Glomerular visceral epithelial cell (primary cell): ENCODE results near the gene CYFIP2.
A peak's percentile ranks its signal among the peaks of the same experiment; 100 is the strongest.

Experiments
- DNase-seq: peaks from one replicate; pipeline ENCODE4 v3.0.0-alpha.2; 2016; ENCODE audit errors: extremely low spot score

CYFIP2 gene

DNA sequence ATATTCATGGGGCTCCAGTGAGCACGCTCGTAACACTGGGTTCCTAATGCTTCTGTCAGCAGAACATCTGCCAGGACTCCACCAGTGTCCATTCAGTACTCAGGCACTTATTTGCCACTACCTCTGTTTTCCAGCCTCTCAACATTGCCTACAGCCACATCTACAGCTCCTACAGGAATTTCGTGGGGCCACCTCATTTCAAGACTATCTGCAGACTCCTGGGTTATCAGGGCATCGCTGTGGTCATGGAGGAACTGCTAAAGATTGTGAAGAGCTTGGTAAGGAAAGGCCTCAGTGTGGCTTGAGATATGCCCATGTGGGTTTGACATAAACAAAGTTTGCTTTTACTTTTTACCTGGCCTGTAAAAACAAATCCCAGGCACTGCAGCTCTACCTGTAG, 92.9 kb downstream of the CYFIP2 start:
- no peak for DNase-seq

DNA sequence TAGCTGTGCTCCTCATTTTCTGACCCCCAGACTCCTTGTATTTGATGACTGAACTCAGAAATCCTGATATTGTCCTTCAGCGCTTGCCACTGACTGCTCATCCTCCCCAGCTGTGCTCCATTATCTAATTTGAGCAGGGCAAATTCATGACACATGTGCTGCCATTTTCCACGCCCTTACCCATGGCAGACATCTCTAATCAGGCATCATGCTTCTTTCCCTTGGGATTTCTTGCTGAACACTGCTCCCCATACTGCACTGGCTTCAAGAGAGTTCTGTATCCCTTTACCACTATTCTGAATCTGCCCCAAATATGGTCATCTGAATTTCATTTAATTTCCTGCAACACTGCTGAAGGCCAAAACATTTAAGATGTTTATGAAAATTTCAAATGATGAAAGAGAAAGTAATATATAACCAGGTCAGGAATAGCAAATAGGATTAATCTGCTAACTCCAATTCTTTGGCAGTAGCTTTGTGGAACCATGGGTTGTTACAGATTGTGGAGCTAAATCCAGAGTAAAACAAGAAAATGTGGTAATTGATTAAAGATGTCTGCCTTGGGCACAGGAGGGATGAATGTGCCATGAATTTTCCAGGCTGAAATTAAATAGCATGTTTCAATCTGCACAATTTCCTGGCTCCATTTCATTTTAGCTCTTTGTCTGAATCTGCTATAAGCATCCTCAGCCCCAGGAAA, 93.6 kb downstream of the CYFIP2 start:
- no peak for DNase-seq

DNA sequence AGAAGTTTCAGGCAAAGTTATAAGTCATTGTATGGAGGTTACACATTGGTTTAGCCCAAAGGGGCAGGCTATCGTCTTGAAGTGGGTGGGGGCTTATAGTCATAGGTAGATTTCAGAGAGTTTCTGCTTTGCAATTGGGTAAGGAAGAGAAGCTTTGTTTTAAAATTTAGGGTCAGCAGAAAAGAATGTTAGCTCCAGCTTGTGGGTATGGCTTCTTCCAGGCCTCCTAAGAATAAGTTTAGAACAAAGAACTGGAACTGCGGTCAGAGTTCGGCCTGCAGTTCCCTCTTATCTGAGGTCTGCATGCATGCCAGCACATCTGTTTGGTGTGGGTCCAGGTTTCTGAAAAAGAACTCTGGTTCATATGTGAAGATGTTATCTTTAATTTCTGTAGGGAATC, 96.1 kb downstream of the CYFIP2 start:
- no peak for DNase-seq

DNA sequence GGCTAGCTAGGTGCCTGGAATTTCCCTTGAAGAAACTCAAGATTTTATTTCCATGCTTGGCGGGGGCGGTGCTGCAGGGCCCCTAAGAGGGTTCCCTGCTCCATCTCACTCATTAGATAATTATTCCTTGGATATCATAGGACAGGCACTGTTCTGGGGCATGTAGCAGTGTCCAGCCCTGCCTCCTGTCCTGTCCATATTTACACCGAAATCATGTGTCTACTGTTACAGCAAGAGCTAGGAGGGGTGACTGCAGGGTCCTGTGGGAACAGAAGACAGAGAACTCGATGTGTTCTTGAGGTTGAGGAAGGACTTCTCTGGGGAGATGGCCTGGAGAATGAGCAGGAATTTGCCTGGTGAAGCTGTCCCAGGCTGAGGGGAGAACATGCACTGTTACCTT, 96.6 kb downstream of the CYFIP2 start:
- no peak for DNase-seq

DNA sequence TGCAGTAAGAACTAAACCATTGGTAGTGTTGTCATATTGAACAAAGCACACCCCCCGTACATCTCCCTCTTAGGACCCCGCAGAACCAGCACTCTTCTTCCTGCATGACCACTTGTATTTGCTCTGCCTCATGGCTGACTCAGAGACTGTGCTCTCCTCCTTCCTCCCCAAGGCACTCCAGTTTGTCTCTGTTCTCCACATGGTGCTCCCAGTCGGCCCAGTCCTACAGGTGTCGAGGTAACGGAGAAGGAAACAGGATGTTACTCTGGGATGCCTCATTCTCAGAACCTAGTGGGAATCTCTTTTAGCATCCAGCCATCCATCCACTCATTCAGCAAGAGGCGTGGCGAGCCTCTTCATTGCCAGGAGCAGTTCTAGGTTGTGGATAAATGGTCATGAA, 97.1 kb downstream of the CYFIP2 start:
- DNase-seq: no peak

DNA sequence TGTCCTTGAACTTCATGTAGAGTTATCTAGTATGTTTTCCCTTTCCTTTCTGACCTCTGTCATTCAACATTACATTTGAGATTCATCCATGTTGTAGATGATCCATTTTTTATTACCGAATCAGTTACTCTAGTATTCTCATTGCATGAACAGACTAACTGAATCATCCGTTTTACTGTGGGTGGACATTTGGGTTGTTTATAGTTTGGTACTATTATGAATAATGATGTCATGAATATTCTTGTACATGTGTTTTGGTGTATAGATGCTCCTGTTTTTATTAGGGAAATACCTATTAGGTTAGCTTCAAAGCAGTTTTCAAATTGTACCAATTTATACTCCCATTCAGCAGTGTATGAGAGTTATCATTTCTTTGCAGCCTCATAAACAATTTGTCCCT, 99.8 kb downstream of the CYFIP2 start:
- no peak for DNase-seq

DNA sequence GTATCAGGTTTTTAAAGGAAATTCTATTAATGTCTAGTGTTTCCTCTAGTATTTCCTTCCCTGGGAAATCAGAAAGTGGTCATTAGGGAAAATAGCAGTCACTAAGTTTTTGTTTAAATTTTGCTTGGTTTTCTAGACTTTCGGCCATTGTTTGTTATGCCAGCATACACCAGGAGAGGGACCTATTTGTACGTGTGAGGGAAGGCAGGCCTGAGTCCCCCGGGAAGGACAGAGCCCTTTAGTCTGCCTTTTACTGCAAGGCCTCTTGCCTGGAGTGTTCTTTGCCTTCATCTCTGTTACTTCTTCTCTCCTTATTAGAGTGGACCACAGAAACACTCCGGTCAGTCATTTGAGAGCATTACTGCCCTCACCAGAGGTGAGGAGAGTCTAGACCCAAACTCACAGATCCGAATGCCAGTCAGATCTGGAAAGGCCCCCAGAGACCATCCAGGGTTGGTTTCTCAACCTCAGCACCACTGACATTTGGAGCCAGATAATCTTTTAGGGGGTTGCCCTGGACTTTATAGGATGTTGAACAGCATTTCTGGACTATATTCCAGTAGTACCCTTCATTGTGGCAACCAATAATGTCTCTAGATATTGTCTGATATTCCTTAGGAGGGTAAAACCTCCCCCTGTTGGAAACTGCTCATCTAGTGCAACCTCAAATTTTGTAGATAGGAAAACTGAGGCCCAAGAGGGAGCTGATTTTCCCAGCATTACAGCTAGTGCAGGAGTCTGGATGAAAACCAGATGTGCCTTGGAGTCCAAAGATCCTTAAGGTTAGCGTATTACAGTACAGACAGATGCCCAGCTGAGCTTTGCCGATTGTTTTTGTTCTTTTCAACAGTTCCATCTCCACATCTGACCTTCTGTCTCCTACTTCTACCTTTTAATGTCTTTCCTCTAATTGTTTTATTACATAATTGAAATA, 101.1 kb downstream of the CYFIP2 start:
- peak; percentile 44 for DNase-seq

DNA sequence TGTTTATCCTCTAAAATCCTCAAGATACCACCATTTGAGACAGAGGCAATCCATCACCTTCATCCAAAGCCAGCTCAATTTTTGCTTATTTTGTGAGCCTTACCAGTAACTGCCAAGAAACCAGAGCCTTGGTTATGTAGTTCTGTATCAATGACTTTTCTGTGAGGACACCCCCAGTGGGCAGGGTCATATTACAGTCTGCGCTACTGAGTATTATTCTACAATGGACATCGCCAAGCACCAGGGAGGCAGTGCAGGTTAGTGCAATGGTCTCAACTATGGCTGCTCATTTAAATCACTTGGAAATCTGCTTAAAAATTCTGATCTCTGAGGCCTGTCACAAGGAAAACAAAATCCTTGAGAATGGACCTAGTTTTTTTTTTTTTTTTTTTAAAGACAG, 103.6 kb downstream of the CYFIP2 start:
- DNase-seq: no peak

DNA sequence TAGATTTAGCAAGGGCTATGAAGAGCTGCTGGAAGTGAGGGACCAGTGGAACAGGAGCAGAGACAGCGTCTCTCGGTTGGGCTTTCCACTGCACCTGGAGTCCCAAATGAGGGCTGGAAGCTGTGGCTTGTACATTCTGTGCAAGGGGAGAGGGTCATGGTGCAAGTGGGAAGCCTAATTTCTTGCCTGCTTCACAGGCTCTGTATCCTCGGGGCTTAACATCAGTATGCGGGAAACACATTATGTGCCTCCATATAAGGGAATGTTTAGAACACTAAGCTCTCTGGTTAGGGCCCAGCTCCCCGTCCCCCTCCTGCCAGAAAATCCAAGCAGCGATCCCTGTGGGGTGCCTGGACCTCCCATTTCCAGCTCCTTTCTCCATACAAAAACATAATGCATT, 105.0 kb downstream of the CYFIP2 start:
- no peak for DNase-seq

DNA sequence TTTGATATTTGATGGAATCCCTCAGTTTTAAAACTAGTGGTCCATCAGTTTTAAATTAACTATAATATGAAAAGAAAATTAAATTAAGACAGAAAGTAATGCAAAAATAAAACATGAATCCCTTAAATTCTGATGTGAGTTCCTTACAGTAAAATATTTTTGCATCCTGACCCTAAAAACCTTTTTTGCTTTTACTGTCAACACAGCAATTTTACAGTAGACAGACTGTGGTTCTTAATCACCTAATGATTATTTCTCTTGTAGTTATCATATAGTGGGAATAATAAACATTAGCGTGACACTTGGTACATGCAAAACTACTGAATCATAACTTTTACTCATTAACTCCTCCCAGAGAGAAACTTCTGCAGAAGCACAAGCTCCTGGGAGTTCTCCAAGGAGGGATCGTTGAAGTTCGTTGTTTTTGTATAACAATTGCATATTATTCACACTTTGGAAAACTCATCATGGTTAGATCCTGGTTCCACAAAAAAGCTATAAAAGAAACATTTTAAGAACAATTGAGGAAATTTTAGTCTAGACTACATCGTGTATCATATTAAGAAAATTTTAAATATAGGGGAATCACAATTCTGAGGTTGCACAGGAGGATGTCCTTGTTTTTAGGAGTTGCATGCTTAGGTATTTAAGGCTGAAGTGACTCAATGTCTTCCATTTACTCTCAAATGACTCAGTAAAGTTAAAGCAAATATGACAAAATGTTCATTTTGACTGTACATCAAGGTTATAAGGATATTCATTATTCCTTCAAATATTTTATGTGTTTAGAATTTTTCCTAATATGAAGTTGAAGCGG, 105.9 kb downstream of the CYFIP2 start:
- peak; percentile 20 for DNase-seq

DNA sequence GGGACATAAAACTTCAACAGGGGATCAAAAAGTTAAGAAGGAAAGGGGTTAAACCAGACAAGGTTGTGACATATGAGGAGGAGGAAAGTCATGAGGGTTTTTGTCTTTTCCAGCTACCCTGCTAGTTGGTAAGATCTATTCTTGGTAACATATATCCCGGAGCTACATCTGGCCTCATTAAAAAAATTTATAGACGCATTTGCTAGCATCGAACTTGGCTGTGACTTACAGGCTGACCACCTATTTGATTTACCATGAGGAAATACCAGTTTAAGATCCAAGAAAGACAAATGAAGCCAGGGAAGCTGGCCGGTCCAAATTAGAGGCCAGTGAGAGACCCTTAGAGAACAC, 106.5 kb downstream of the CYFIP2 start:
- DNase-seq: no peak

DNA sequence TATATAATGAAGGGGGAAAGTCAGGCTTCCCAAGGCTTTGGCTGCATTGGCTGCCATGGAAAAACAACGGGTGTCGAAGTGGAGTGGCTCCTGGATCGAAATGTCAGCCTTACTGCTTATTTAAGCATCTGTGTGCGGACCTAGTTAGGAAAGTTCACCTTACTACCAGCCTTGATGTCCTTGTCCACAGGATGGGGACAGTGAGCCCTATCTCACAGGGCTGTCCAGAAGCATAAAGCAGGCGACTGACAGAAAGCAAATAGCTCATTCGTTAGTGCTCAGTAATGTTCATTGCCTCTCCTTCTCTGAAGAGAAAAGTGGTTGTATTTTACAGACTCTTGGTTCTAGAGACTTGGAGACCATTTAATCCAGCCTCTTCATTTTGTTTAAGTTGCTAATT, 112.6 kb downstream of the CYFIP2 start:
- DNase-seq: no peak

DNA sequence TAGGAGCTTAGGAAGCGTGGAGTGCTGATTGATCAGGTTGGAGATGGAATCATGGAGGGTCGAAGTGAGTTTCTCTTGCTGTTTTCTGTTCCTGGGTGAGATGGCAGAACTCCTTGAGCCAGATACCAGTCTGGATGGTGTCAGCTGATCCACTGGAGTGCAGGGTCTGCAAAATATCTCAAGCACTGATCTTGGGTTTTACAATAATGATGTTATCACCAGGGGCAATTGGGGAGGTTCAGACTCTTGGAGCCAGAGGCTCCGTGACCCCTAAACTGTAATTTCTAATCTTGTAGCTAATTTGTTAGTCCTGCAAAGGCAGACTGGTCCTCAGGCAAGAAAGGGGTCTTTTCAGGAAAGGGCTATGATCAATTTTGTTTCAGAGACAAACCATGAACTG, 114.1 kb downstream of the CYFIP2 start:
- no peak for DNase-seq

DNA sequence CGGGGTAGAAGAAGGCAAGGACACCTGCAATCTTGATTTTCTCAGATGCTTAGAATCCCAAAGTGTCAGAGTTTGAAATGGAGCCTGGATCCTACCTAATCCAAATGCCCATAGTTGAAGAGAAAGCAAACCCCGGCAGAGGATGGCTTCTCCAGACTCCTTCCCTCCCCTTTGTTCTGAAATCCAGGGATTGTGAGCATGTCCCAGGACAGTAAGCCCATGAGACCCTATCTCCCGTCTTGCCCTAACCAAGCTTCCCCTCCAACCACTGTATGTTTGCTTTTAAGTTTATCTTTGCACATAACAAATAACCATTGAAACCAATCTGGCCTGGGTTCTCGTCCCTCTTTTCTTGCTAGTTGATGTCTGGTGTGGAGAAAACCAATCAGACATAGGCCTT, 115.8 kb downstream of the CYFIP2 start:
- no peak for DNase-seq

DNA sequence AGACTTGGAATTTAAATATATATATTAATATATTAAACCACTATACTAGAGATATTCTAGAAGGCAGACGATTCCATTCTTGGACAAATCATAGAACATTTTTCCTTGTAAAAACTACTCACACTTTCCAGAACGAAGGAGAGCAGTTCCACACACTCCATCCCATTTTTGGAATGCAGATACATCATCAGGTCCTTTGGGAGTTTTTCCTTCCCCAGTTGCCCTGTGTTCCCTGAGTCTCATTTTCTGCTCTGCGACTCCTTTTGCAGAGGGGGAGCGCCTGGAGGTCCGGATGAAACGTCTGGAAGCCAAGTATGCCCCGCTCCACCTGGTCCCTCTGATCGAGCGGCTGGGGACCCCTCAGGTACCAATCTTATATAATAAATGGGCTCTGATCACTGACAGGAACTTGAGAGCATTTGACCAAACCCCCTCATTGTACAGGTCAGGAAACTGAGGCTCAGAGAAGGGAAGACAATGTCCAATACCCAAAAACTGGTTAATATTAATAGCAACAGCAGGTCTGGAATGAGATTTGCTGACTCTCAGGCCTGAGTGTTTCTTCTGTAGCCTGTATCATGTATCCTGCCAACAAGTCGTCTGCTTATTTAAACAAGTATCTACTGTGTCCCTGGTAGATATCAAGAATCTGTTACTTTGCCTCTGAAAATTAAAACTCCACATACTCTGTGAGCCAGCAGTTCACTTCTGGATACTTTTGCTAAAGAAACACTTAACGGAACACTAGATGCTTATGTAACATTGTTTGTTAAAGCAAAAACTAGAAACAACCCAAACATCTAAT, 117.3 kb downstream of the CYFIP2 start:
- no peak for DNase-seq

DNA sequence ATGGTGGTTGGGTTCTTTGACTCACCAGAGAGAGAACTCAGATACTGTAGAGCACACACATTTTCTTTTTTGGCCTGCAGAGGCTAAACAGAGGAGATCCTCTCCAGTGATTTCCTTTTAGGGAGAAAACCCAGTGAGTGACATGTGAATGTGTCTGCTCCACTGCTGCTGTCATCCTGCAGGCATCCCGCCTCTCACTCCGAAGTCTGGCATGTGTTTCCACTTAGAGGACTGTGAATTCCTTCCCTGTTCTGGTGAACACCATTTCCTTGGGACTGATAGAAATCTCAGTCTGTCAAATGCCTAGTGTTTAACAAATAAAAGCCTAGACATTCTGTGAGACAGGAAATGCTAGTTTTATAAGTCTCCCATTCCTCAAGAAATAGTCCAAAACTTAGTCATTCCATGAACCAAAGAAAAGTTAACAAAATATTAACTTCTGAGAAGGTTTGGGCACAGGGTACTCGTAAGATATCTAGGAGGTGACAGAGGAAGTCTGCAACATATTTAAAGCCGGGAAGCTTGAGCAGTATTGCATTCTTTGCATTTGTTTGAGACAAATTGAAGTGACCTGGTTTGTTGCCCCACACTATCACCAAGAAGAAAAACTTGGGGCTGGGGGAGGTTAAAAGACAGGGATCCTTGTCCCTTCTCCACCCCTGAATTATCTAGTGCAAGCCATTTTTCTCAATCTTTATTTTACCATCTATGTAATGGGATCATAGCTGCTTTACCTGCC, 119.2 kb downstream of the CYFIP2 start:
- peak; percentile 95 for DNase-seq

DNA sequence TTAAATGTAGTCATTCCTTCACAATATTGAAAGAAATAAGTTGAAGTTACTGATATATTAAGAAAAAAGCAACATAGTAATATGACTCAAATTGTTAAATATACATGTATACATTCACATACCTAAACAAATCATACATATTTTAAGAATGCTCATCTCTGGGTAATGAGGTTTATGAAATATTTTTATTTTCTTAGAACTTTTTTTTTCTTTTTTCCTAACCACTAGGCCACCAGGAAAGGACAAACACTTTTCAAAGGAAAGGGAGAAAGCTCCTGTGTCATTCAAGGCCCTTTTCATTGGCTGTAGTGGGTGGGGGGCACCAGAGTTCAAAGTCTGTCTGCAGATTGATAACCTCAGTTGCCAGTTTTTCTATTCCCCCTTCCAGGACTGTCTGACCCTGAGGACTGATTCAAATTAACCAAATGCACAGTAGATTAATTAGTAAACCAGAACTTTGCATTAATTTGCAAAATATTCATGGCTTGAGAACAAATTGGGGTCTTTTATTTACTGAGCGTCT, 121.2 kb downstream of the CYFIP2 start:
- DNase-seq: no peak

DNA sequence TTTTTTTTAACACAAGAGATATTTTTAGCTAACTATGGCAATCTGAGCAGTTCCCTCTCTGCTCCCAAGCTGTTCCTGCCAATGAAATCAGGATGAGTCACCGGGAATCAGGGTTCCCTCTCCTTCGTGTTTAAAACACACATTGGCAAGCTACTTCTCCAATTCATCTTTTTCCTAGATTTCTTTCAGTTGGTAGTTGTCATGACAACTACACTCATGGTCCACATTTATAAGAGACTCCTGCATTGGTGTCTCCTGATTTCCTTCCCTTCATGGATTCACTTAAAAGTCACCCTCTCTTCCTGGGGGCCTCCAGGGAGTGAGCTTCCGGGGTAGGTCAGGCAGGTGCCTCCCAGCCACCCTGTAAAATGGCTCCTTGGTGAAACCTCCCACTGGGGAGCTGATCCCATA, 121.8 kb downstream of the CYFIP2 start:
- DNase-seq: peak; percentile 81

DNA sequence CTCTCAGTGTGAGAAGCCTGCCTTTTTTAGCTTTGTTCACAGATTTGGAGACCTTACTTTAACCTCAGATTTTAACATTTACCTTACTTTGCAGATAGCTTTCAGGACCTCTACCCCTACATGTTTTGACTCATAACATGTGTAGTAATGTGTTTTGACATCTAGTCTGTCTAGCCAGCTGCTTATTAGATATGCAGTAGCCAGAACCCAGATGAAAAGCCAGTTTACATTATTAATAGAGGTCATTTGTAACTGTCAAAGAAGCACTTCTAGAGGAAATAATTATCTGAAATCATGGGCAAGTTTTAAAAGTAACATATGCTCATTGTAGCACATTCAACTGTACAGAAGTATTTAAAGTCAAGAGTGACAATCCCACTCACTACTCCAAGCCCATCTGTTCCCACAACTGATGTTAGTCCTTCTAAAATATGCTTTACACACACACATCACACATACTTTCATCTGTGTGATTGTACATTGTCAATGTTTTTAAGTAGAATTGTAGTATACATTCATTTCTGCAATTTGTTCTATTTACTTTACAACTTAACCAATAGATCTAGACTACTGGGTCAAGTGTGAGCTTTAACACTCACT, 122.3 kb downstream of the CYFIP2 start:
- DNase-seq: no peak

DNA sequence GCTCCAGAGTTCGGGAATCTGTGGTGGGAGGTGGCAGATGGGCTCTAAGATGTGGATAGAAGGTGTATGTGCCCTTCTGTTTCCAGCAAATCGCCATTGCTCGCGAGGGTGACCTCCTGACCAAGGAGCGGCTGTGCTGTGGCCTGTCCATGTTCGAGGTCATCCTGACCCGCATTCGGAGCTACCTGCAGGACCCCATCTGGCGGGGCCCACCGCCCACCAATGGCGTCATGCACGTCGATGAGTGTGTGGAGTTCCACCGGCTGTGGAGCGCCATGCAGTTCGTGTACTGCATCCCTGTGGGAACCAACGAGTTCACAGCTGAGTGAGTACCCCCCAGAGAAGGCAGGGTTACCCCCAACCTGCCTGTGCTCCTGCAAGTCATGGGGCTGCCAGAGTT, 123.2 kb downstream of the CYFIP2 start:
- no peak for DNase-seq
